ENCODE results near the gene PNRC1.

- TF ChIP-seq POLR2A (IDR thresholded peaks at IDR 0.05; ENCODE audit: low read length) (no peak), GATA1 (IDR thresholded peaks at IDR 0.05; ENCODE audit: low read depth, low read length) (no peak)
Observed at GRCh38 chr6:89034586-89035251, 45.8 kb upstream of the PNRC1 start.
